GM12878 (cell line): Measurements from ENCODE around the gene DDX5. TPM values are rescaled to one million over a fixed set of nuclear protein-coding genes. Genes with fewer than 3 reads are reported as not detected.

ENCODE experiments used
- ELK1 ChIP-seq: IDR thresholded peaks from 2 replicates; pipeline ENCODE4 v1.6.1; 2012; ENCODE audit warnings: low read depth, low read length, improper control_type of control experiment
- LARP7 ChIP-seq: fragments of 450-650 bp; IDR thresholded peaks from 2 replicates; pipeline ENCODE4 v1.6.1; 2017; ENCODE audit warnings: mild to moderate bottlenecking
- PRDM15 ChIP-seq: fragments of 450-650 bp; formaldehyde crosslinking; IDR thresholded peaks from 2 replicates; pipeline ENCODE4 v1.4.0; 2020; ENCODE audit warnings: mild to moderate bottlenecking, moderate library complexity
- STAT1 ChIP-seq: fragments of 450-650 bp; conservative IDR thresholded peaks from 2 replicates; pipeline ENCODE4 v1.6.1; 2014; ENCODE audit warnings: antibody characterized with exemption, mild to moderate bottlenecking
- ZNF217 ChIP-seq: fragments of 450-650 bp; IDR thresholded peaks from 2 replicates; pipeline ENCODE4 v1.6.1; 2017; ENCODE audit warnings: antibody characterized with exemption, mild to moderate bottlenecking
- ZNF274 ChIP-seq: IDR thresholded peaks from one replicate; pipeline ENCODE4 v1.8.0; 2011; ENCODE audit not compliant: insufficient read length, insufficient read depth
- polyA plus RNA-seq, 11 experiments: library from polyadenylated mRNA; depleted of rRNA in 4 of 11; unstranded in 6 of 11; stranded (reverse) in 5 of 11; fragments of >200 nt; fragmentation: Nextera tagmentation in 4 of 11; fragmentation: Illumina TruSeq in 1 of 11; extraction: Ambion mirVana in 4 of 11; extraction: Trizol in 1 of 11; gene quantifications; 1 replicate in 1 of 11; 2 replicates in 10 of 11; pipeline versions ENCODE4 v1.2.1 to v1.2.3, GENCODE V29; 2011 to 2016; ENCODE audit warnings: inconsistent platforms in 2 of 11, missing spikeins in 2 of 11, low read depth in 1 of 11
- total RNA-seq, 4 experiments: library from RNA; depleted of rRNA in 3 of 4; stranded (reverse); fragments of >200 nt in 3 of 4; fragmentation: Illumina TruSeq in 1 of 4; extraction: Trizol in 1 of 4; gene quantifications; 2 replicates each; pipeline versions ENCODE4 v1.2.1 to v1.2.3, GENCODE V29; 2013 to 2021
- TF ChIP-seq, protein P1 (sequence below): IDR thresholded peaks from 2 replicates; pipeline ENCODE4 v1.6.1; 2012; ENCODE audit warnings: low read length, inconsistent platforms

DDX5 gene
- total and polyA plus RNA-seq, 10 of the 15 experiments (the other 5 are each of a cell fraction or from before 2014, with no cell fraction given): 257 to 1,423 (median 719) TPM

- TF ChIP-seq ELK1 (no peak), STAT1 (no peak), PRDM15 (CRISPR knock-in tag) (no peak), LARP7 (no peak), ZNF274 (no peak), ZNF217 (no peak)
- TF ChIP-seq, protein P1, sequence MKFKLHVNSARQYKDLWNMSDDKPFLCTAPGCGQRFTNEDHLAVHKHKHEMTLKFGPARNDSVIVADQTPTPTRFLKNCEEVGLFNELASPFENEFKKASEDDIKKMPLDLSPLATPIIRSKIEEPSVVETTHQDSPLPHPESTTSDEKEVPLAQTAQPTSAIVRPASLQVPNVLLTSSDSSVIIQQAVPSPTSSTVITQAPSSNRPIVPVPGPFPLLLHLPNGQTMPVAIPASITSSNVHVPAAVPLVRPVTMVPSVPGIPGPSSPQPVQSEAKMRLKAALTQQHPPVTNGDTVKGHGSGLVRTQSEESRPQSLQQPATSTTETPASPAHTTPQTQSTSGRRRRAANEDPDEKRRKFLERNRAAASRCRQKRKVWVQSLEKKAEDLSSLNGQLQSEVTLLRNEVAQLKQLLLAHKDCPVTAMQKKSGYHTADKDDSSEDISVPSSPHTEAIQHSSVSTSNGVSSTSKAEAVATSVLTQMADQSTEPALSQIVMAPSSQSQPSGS: no peak
- TF ChIP-seq, all 136 proteins: peak for 0
Measured at GRCh38 chr17:64532409-64532808, 26.3 kb upstream of the DDX5 start (continued).
